GM12892 (cell line): Measurements from ENCODE around the gene AIPL1.
A peak's percentile ranks its signal among the peaks of the same experiment; 100 is the strongest.

Source experiments
- DNase-seq: peaks from one replicate; pipeline ENCODE4 v3.0.0; 2011; ENCODE audit not compliant: insufficient read length
- FAIRE-seq: peaks from 2 replicates; lab custom pipeline; 2011; peaks lifted over from hg19 to GRCh38; lab: Jason Lieb, UNC
- POLR2A ChIP-seq: IDR thresholded peaks from 2 replicates; pipeline ENCODE4 v1.6.1; 2011; ENCODE audit warnings: low read depth, low read length, control low read depth
- POLR2AphosphoS5 ChIP-seq: IDR thresholded peaks from 2 replicates; pipeline ENCODE4 v1.6.1; 2011; ENCODE audit warnings: low read depth, low read length, control low read depth
- TAF1 ChIP-seq: IDR thresholded peaks from 2 replicates; pipeline ENCODE4 v1.6.1; 2011; ENCODE audit warnings: low read depth, mild to moderate bottlenecking, control low read depth, low read length, borderline replicate concordance

The AIPL1 gene

DNA sequence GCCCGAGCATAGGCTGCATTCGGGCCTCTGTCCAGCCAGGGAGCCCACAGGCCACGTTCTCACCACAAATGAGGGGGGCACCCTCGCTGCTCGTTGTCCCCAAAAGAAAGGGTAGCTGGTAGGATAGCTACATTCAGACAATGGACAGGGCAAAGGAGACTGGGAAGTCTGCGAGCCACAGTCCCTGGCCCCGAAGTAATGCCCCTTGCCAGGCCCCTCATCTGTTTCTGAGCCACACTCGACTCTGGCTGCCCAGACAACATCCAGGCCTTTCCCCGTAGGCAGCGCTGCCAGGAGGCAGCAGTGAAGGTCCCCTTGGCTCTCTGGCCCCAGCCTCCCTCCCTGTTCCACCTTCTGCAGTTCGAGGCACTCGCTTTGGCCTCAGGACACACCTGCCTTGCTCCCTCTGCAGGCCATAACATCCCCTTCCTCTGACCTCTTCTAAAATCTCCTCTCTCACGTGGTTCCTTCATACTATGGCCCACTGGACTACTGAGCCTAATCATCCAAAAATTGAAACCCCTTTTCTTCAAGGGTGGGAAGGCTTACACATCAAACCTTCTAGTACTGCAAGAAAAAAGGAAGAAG is 12.2 kb downstream of the AIPL1 start:
- FAIRE-seq (no peak), DNase-seq (no peak)
- no peak for TF ChIP-seq POLR2AphosphoS5
- TF ChIP-seq POLR2A: no peak
- no peak for TF ChIP-seq TAF1

DNA sequence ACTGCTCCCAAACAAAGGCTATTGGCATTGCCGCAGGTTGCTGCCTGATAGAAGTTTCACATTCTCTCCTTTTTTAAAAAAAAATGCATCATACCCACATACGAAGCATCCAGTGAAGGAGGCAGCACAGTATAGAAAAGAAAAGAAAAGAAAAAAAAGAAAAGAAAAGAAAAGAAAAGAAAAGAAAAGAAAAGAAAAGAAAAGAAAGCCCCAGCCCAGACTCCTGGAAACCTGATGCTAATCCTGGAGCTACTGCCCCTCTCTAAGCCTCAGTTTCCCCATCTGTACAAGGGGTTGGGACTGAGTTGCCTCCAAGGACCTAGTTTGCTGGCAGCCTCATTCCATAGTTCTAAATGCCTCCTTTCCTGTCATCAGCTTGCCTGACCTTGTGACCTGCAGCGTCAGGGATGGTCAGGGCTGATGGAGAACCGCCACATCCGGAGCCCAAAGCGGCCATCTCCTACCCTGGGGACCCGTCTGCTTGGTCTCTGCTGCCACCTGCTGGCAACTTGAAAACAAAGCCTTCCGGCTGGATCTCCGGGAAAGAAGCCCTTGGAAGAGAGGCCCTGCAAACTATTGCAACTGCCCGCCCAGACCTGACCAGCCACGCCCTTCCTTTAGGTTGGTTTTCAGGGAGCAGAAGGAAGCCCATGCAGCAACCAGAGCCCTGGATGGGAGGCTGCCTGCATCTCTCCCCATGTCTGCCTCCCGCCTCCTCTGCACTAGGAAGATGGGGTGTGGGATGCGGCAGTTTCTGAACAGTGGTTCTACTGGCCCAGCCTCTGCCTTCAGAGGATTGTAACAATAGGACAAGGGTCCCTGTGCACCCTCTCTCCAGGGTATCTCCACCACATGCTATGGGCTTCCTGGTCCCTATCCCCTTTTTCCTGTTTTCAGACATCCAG is 13.0 kb downstream of the AIPL1 start:
- DNase-seq: peak; percentile 78
- no peak for TF ChIP-seq POLR2A
- TF ChIP-seq TAF1: no peak
- TF ChIP-seq POLR2AphosphoS5: no peak
- FAIRE-seq: peak; percentile 94

DNA sequence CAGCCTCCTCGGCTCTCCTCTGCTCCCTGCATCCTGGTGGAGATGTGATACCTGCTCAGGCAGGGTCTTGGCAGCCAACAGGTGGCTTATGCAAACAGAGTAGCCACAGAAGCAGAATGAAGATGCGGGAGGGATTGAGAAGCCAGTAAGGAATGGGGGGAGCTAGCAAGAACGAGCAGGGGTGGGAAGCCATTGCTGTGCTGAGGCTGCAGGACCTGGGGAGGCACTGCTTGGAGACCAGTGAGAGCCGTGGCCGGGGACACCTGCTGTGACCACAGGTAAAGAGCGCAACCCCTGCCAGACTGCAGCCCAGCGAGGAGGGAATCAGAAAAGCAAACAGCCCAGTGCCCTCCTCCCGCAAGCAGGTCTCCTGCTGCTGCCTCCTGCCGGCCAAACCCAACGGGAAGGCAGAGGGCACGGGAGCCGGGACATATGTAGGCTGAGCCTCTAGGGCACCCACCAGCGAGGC is 14.7 kb downstream of the AIPL1 start:
- no peak for DNase-seq
- TF ChIP-seq POLR2A (no peak), POLR2AphosphoS5 (no peak), TAF1 (no peak)
- no peak for FAIRE-seq

DNA sequence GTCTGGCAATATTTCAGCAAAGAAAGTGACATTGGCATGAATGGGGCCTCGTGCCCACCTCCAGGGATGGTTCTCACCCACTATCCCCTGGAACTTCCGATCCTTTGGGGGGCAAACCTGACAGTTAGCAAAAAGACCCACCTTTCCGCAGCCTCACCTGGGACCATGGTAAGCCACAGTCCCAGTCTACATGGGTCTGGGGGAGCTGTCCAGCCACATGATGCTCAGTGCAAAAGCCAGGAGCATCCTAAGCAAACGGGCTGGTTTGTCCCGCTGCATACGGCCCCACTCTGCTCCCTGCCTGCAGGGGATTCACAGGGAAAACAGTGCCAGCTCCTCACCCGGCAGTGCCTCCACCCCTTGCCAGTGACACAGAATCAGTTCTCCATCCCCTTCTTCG is 19.3 kb downstream of the AIPL1 start:
- DNase-seq: no peak
- TF ChIP-seq POLR2A (no peak), TAF1 (no peak), POLR2AphosphoS5 (no peak)
- no peak for FAIRE-seq

DNA sequence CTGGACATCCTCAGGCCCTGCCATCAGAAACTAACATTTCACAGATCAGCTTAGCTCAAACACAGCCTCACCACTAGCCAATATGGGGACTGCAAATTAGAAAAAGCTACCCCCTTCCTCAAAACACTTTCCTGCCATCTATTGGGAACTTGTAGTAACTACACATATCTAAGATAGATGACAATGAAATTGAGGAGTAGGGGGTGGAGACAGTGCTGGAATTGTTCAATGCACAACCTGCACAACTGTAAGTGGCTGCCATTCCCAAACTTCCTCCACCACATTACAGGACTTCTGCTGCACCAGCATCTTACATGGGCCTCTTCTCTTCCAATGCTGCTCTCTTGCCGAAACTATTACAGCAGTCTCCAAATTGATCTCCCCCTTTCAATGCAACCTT is 21.9 kb downstream of the AIPL1 start:
- TF ChIP-seq POLR2A: no peak
- no peak for TF ChIP-seq TAF1
- no peak for TF ChIP-seq POLR2AphosphoS5
- FAIRE-seq (peak; percentile 80), DNase-seq (no peak)

DNA sequence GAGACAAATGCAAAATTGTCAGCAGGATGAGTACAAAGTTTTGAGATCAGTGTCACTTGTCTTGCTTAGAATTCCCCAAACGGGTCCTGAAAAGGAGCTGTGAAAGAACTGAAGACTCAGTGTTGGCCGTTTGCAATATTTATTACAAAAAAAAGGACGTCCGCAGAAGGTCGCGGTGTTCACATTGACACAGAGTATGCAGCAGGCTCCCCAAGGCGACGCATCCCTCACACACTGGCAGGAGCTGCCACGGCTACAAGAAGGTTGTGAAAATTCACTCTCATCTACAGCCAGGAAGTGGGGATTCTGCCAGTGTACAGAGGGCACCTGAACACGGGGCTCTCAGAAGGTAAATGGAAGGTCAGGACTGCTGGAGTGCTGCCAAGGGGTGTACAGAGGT is 26.2 kb downstream of the AIPL1 start:
- DNase-seq: no peak
- TF ChIP-seq POLR2AphosphoS5 (no peak), TAF1 (no peak), POLR2A (no peak)
- FAIRE-seq: no peak

DNA sequence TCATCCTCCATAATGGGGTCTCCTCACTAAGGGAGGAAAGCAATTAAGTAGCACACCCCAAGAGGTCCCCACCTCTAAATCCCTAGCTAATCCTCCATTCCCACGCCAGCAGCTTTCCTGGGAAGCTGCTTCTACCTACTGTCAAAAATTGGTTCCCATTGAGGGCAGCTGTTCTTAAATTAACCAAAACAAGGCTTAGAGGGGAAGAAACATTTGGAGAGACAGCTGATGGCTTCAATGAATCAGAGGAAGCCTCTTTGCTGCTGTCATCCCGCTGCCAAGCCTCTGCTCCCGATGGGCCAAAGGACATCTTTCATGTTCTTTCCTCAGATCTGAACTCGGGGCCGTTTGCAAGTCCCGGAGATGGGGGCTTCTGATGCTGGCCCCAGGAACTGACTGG is 26.6 kb downstream of the AIPL1 start:
- DNase-seq: no peak

DNA sequence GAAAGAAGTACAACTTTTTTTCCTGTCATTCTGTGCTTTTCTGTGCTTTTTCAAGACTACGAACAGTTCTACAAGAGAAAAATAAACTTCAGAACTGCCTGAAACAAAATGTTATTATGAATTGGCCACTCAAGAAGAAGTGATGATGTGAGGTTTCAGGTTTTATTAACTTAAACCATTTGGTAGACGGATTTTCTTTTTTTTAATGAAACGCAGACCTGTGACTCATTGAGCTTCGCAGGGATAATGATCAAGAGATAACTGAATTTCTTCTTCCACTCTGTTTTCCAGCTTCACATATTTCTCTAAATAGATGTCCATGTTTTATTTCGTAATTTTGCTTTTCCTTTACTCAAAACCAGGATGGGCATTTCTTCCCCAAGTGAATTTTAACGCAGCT is 32.7 kb downstream of the AIPL1 start:
- FAIRE-seq: no peak
- TF ChIP-seq POLR2A (no peak), TAF1 (no peak), POLR2AphosphoS5 (no peak)
- no peak for DNase-seq

More for the DNA sequence above, 26.6 kb downstream of the AIPL1 start:
- TF ChIP-seq POLR2A (no peak), POLR2AphosphoS5 (no peak)
- FAIRE-seq: no peak

DNA sequence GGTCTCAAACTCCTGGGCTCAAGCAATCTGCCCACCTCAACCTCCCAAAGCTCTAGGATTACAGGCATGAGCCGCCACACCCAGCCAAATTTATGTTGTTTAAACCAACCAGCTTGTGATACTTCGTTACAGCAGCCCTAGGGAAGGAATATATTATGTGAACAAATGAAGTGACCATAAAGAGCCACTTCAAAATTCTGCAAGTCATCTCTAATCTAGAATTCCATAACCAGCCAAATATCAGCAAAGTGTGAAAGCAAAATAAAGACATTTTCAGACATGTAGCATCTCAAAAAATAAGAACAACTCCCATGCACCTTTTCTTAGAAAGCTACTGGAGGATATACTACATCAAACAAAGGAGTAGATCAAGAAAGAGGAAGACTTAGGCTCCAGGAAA is 36.0 kb downstream of the AIPL1 start:
- no peak for FAIRE-seq
- TF ChIP-seq TAF1 (no peak), POLR2AphosphoS5 (no peak), POLR2A (no peak)

DNA sequence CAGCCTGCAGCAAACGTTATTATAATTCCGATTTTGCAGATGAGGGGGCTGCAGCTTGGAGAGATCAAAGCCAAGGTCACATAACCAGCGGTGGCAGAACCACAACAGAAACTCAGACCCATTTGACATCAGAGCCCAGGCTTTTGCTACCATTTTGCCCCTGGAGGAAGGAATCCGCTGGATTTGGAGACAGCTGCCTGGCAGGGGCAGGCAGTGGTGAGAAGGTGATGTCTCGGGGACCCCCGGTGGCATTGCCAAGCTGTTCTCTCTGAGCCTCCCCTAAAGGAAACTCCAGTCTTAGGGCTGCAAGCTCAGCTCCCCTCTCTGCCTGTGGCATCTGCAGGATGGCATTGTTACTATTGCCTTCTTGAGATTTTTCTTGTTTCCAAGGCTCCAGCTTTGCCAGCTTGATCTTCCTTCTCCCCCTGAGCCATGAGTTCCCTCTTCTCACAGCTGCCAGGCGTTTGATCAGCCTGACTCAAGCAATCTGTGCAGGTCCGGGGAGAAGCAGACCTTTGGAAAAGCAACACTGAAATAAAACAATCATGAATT is 40.8 kb downstream of the AIPL1 start:
- TF ChIP-seq POLR2AphosphoS5 (no peak), POLR2A (no peak), TAF1 (no peak)
- FAIRE-seq: no peak
- no peak for DNase-seq

More for the DNA sequence above, 36.0 kb downstream of the AIPL1 start:
- no peak for DNase-seq

DNA sequence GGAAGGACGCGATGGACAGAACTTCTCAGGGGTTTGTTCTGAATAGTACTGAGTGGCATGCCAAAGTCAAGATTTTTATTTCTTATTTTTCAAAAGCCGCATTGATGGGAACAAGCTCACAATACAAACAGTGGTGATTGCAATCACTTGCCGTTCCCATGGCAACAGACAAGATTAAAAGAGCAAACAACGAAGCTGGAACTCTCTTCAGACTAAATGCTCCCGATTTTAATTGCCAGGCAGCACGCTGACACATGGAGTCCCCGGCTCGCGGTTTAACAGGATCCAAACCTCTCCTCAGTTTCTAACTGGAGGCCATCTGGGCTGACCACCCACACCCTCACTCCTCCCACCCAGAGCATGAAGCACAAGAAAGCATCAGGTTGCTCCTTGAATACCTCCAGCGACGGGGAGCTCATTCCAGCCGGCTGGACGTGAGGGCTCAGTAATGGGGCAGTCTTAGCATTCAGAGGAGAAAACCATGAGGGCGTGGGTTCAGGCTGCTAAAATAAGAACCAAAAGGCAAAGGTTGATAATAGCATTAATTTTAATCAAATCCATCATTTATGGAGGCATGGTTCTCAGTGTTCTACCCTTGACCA is 41.5 kb downstream of the AIPL1 start:
- no peak for FAIRE-seq
- no peak for DNase-seq
- TF ChIP-seq POLR2AphosphoS5 (no peak), POLR2A (no peak), TAF1 (no peak)

DNA sequence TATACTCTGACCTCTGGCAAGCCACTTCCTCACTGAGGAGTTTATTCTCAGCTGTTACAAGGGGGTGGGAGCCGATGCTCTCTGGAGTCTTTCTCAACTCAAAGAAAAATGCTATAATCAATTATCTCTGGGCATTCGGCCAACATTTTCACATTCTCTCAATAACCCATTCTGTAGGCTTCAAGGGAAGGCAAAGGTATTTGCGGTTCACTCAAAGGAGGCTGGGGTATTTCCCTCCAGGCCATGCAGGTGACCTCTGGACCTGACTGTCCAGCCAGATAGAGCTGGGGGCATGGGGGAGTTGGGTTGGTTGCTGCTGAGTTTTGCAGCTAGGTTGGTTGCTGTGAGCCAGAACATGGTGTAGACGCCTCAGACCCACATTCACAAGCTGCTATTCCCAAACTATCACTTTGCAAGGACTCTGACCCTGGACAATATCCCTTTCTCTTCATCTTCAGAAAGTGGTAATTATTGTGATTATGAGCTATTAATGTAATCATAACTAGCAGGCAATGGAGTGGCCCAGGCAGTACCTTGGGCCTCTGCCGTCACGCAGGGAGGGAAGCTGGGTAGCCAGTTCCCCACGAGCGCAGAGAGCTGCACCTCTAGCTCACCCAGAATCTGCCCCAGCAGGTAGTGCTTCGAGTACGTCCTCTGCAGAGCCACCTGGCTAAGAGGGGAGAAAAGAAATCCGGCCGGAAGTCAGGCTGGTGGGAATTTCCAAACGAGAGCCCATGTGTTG is 42.1 kb downstream of the AIPL1 start:
- no peak for DNase-seq
- TF ChIP-seq TAF1: no peak
- no peak for TF ChIP-seq POLR2AphosphoS5
- TF ChIP-seq POLR2A: no peak
- FAIRE-seq: no peak
